Measurements from ENCODE around the gene PLEKHF1. TPM values are rescaled to one million over a fixed set of nuclear protein-coding genes. Genes with fewer than 3 reads are reported as not detected.
A peak's percentile ranks its signal among the peaks of the same experiment; 100 is the strongest.

The PLEKHF1 gene
- total RNA-seq, 1 donor from 2014 or later = 1.9 TPM

DNA sequence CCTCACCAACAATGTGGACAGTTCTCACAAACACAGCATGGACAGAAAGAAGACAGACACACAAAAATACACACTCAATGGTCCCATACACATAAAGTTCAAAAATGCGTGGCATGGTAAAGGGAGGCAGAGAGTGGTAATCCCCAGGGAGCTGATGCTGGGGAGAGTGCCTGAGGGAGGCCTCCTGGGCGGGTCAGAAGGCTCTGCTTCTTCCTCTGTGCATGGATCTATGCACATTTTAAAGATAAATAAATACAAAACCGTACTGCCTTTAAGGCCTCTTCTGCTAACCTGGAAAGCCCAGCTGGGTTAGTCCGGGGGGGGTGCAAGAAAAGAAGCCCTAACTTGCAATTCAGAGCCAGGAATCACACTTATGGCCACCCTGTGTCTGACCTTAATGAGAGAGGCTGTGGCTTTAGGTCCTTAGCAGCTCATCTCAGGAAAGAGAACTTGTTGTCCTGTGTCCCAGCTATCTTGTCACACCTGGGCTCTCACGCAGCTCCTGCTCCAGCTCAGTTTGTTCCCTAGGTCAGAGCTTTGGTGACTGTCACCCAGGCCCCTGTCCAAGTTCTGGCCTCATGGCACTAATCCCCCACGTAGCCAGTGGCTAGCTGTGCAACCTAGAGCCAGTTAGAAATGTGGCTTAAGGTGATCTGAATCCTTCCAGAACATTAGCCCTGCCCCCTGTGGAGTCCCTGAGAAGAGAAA lies 30.7 kb upstream of the PLEKHF1 start:
- no peak for DNase-seq

DNA sequence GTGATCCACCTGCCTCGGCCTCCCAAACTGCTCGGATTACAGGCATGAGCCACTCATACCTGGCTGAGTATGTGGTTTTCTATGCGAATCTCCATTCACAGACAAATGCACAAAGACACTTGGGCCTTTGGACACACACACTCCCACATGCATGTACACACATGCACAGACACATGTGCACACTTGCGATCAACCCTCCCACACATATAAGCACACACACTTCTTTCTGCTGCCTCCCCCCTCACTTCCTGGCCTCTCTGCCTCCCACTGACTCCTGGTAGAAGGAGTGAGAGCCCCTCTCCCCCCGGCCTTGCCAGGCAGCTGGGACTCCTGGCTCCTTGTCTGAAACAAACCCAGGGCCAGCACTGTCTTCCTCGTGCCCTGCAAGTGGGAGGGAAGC lies 29.3 kb upstream of the PLEKHF1 start:
- no peak for DNase-seq

DNA sequence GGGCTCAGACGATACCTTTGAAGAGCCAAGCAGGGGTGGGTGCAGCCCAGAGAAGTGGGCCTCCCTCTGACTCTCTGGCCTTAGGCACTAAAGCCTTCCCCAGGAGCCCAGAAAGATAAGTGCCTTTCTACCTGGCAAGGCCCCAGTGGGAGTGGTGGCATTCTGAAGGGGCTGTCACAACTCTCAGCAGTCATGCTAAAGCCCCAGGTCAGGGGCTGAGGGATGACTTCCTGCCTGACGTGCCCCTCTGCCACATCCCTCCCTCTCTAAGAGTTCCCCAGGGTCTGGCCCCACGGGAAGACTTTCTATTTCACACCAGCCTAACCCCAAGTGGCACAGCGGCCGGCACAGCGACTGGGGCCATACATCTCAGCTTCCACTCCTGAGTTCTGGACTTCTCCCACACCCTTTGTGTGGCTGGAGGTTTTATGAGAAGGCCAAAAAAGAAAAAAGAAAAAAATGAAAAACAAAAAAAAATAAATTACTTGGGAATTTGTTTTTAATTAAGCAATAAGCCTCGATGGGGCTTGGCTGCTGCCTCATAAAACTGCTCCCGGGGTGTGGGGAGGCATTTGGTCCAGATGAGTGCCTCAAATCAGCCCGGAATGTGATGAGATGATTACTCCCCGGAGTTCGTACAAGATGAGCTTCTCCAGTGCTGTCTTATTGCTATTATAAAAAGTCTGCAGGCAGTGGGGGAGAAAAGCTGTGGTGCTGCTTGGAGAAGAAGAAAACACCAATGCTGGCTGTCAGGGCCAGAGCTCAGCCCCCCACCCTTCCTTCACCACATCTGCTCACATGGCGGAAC lies 28.5 kb upstream of the PLEKHF1 start:
- DNase-seq = no peak

DNA sequence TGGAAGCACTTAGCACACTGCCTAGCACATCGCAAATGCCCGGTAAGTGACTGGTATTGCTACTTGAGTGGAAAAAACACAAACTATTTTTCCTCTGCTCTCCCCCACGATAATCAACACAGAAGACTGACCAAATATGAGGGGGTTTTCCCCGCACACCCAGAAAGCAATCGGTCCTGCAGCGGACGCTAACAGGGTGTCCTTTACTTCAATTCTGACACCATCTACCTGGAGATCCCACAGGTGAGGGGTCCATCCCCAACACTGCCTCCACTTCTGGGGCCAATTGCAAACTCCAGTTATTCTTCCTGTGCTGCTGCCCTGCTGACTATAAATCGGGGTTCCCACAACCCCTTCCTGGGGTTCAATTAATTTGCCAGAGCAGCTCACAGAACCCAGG lies 26.2 kb upstream of the PLEKHF1 start:
- no peak for DNase-seq

DNA sequence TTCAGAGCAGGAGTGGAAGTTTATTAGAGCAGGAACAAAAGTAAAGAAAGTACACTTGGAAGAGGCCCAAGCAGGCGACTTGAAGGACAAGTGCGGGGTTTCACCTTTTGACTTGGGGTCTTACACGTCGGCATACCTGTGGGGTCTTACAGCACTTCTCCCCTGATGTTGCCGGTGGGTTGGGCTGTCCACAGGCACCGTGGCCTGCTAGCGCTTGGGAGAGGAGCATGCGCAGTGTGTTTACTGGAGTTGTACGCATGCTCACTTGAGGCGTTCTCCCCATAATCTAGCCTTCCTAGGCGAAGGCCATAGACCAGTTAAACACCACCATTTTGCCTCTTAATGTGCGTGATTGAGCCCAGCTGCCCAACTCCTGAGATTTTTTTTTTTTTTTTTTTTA lies 25.0 kb upstream of the PLEKHF1 start:
- no peak for DNase-seq

DNA sequence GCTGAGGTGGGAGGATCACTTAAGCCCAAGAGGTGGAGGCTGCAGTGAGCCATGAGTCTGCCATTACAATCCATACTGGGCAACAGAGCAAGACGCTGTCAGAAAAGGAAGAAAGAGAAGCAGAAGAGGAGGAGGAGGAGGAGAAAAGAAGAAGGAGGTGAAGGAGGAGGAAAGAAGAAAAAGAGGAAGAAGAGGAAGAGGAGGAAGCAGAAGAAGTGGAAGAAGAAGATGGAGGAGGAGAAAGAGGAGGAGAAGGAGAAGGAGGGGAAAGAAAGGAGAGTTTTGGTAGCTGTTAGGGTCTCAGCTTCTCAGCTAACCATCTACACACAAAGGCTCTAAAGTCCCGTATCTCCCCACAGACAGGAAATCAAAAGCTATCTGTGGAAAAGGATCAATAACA lies 23.7 kb upstream of the PLEKHF1 start:
- DNase-seq = no peak

DNA sequence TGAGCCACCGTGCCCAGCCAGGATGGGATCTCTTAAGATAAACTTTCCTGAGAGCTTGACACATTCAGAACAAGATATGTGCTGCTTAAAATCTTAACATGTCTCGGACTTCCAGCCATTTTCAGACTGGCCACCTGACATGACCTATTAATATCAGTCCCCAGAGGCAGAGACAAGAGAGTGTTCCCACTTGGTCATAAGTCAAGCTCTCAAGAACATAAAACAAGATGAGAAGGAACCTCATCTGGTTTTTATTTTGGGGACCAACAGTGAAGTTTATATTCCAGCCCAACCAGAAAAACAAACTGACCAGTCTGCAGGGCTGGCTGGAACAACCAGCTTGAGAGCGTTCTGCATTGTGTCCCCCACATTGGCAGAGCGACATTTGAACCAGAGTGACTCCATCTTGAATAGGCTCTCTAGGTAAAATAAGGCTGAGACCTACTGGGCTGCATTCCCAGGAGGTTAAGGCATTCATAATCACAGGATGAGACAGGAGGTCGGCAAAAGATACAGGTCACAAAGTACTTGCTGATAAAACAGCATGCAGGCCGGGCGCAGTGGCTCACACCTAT lies 21.8 kb upstream of the PLEKHF1 start:
- DNase-seq = no peak

DNA sequence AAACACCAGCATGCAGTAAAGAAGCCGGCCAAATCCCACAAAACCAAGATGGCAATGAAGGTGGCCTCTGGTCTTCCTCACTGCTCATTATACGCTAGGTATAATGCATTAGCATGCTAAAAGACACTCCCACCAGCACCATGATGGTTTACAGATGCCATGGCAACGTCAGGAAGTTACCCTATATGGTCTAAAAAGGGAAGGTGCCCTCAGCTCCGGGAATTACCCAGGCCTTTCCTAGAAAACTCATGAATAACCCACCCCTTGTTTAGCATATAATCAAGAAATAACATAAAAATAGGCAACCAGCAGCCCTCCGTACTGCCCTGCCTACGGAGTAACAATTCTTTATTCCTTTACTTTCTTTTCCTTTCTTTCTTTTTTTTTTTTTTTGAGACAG lies 21.1 kb upstream of the PLEKHF1 start:
- DNase-seq = no peak

DNA sequence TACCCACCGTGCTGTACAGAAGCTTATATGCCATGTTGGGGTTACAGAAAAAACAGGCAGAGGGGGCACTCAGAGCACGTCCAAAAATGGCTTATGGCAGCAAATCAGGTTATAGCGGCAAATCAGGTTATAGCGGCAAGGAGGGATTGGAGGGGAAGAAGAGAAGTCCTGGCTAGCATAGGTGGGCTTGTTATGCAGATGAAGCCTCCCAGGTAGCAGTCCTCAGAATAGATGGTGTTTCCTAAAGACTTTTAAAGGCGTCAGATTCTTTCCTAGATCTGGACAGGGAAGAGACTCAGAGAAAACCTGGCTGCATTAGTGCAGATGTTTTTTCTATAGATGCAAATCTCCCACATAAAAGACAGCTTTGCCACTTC lies 19.8 kb upstream of the PLEKHF1 start:
- DNase-seq = no peak

DNA sequence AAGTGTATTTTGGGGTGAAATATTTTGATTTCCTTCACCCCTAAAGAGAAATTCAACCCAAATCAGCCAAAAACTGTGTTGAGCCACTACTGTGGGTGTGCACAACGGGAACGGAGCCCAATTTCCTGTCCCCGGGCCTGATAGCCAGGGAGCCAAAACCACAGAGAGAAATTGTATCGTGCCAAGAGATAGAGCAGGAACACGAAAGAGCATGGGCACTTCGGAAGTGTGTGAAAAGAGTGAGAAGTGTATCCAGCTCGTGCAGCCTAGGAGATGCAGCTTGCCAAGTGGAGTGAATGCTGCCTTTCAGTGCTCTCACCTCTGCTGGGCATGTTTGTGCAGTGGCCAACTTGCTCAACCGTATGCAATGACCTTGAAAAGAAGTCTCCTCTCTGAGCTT lies 19.4 kb upstream of the PLEKHF1 start:
- DNase-seq = no peak

DNA sequence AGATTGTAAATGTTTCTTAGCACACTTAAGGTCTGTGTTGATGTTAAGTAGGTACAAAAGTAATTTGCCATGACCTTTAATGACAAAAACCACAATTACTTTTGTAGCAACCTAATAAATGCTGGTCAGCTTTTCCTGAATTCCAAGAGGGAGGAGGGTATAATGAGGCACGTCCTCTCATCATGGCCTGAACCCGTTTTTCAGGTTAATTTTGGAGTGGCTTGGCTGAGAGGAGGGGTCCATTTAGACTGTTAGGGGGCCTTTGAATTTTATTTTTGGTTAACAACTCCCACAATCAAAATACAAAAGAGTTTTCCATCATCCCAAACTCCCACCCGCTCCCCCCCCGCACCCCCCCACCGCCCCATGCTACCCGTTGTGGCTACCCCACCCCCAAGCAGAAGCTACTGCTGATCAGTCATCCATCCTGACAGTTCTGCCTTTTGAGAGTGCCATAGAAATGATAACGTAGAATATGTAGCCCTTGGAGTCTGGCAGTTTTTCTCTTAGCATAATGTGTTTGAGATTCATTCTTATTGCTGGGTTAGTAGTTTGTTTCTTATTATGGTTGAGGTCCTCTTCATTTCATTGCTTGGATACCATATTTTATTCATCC lies 14.4 kb upstream of the PLEKHF1 start:
- no peak for DNase-seq

DNA sequence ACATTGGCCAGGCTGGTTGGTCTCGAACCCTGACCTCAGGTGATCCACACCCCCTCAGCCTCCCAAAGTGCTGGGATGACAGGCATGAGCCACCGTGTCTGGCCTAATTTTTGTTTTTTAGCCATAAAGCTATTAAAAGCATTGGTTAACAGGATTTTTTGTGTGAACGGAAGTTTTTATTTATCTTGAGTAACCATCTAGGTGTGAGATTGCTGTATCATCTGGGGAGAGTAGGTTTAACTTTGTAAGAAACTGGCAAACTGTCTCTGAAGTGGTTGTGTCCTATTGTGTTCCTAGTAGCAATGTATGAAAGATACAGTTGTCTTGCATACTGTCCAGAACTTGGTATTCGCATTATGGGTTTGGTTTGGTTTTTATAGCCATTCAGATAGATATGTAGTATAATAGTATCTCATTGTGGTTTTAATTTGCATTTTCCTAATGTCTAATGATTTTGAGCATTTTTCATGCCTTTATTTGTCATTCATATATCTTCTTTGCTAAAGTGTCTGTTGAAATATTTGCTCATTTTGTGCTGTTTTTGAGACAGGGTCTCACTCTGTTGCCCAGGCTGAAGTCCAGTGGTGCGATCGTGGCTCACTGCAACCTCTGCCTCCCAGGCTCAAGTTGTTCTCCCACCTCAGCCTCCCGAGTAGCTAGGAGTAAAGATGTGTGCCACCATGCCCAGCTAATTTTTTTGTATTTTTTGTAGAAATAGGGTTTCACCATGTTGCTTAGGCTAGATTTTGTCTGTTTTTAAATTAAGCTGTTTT lies 13.5 kb upstream of the PLEKHF1 start:
- DNase-seq = no peak

DNA sequence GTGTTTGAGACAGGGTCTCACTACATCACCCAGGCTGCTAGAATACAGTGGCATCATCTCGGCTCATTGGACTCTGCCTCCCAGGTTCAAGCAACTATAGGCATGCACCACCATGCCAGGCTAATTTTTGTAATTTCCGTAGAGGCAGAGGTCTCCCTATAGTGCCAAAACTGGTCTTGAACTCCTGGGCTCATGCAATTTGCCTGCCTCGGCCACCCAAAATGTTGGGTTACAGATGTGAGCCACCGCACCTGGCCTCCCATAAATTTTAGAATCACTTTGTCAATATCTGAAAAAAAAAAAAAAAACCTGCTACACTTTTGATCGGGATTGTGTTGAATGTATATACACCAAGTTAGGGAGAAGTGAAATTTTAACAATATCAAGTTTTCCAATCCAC lies 11.9 kb upstream of the PLEKHF1 start:
- DNase-seq = no peak

DNA sequence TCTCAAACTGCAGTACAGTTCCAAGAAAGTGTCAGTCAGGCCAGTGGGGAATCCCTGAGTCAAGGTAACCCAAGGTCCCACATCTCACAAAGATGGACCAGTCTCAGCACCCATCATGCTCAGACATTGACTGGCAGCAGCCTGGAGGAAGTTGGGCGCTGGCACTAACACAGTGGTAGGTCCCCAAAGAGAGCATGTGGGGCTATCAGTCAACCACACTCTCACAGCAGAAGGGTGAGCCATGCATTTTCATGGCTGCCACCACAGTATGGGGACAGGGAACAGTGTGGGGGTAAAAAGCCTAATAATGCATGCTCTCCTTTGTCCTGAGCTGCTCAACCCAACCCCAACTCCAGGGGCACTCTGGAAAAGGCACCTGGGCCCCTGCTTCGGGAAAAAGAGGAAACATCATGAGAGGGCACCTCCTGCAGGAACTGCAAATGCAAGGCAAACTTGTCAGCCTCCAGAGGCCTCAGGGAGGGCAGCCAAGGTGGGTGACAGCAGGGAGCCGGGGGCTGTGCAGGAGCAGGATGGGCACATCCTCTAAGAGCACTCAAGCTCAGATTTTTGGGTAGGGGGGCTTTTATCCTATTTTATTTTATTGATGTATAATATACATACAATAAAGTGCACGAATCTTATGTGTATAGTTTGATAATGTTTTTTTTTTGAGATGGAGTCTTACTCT lies 9.5 kb upstream of the PLEKHF1 start:
- DNase-seq = no peak

DNA sequence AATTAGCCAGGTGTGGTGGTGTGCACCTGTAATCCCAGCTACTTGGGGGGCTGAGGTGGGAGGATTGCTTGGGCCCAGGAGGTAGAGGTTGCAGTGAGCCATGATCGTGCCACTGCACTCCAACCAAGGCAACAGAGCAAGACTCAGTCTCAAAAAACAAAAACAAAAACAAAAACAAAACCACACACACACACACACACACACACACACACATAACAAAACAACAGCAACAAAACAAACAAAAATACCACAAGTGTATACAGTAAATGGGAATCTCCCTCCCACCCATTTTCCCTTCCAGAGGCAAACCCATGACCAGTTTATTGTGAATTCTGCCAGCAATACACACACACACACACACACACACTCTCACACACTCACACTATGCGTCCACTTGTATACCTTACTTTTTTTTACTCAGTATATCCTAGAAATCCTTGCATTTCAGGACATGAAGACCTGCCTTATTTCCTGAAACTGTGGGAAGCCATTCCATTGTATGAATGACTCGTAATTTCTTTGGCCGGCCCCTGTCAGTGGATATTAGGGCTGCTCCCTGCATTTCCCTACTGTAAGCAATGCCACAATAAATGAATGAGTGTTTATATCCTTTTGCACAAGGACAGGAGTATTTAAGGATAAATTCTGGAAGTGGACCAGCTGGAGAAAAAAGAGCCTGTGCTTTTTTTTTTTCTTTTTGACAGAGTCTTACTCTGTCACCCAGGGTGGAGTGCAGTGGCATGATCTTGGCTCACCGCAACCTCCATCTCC lies 6.9 kb upstream of the PLEKHF1 start:
- DNase-seq = no peak

DNA sequence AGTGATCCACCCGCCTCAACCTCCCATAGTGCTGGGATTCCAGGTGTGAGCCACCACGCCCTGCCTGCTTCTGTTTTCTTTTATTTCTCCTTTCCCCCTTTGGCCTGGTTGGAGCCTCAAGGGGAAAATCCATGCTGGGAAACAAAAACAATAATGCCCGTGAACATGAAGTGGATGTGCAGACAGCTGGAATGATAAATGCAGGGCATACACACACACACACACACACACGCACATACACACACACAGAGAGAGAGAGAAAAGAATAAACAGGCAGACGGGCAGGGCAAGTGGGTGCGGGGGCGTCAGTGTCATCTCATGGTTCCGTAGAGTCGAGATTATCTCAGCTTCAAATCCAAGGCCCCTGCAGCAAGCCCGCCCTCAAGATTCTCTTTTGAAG lies 4.4 kb upstream of the PLEKHF1 start:
- no peak for DNase-seq

DNA sequence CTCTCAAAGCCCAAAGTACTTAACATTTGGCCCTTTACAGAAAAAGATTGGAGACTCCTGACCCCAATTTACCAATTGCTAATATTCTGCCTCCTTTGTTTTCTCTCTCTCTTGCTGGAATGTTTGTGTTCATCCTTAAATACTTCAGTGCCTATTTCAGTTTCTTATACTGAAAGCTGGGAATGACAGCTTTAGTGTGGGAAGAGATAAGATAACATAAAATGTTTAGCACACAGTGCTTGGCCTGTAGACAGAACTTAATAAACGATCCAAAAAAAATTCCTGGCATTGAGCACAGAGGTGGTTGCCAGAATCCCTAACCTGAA lies 3.0 kb upstream of the PLEKHF1 start:
- no peak for DNase-seq

DNA sequence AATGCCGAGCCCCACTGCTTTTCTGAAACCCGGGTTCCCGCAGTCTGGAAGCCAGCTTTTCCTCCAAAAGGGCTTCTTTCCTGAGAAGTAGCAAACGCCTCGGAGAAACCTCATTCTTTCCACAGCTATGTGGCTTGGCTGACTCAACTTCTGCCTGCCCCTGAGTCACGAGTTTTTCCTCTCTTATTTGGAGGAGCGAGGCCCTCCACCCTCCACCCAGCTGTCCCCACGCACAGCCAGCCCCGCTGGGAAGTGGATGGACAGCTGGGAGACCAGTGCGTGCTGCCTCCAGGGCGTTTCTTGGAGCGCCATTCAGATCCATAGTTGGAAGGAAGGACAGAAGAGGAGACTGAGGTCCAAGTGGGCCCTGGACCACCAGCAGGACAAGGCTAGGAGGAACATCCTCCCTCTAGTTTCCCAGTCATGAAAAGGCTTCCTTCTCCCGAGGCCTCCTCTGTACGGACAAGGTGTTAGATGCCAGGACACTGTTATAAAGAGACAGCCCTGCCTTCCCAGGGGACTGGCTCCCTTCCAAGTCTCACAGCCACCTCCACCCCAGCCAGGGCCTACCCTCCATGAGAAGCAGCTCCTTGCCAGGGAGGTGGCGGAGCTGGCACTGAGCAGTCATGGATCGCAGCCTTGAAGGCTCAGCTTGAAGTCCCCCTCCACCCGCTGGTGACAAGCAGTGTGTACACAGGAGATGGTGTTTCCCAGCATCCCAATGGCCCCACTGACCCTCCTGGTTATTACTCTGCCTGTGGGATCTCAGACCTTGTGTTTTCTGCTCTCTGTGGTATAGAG lies 2.5 kb upstream of the PLEKHF1 start:
- peak; percentile 67 for DNase-seq

DNA sequence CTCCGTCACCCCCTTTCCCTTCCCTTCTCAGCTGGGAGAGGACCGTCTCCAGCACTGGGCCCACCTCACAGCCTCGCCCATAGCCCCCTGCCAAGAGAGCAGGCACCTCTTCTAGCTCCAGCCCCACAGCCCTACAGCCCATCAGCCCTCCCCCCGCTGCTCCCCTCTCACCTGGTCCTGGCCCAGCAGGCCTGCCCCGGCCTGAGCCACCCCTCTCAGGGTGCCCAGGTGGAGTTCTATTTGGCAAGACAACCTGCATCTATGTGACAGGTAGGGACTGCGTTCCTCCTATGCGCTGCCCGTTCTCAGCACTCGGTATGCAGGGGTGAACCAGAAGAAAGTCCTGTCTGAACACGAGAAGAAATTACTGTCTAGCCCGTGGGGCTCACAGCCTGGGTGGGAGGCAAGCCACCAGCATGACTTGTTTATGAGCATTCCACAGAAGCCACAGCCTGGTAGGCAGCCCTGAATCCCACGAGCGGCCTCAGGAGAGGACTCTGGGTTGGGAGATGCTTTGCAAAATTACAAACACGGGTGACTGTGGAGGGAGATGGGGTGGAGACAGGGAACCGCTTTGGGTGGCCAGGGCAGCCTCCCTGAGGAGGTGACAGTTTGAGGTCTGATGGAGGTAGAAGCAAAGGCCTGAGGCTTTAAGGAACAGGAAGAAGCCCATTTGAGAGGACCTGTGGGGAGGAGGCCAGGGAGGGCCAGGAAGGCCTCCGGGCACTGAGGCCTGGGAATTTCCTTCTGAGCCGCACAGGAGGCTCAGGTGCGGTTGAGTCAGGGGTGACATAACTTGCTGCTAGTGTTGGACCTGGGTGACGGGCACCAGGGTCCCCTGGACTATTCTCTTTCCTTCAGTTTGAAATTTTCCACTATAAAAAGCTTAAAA lies 1.2 kb upstream of the PLEKHF1 start:
- DNase-seq = no peak
